H9 (cell line): ENCODE measurements around the gene ZNF335. TPM values are rescaled to one million over a fixed set of nuclear protein-coding genes. Genes with fewer than 3 reads are reported as not detected.

ENCODE experiments used
- DNase-seq: peaks from one replicate; pipeline ENCODE4 v3.0.0-alpha.2; 2017
- H2AFZ ChIP-seq: one replicate; pipeline ENCODE4 v1.6.1; 2013; ENCODE audit warnings: mild to moderate bottlenecking, low read length, control low read depth, moderate library complexity
- H2AK5ac ChIP-seq: 2 replicates; pipeline ENCODE4 v1.6.1; 2013; ENCODE audit warnings: low read length, control low read depth, mixed read lengths; ENCODE audit not compliant: insufficient read length
- H2BK120ac ChIP-seq: one replicate; pipeline ENCODE4 v1.6.1; 2013; ENCODE audit warnings: low read depth, mild to moderate bottlenecking, low read length, control low read depth, inconsistent platforms; ENCODE audit not compliant: poor library complexity, severe bottlenecking
- H2BK12ac ChIP-seq: 2 replicates; pipeline ENCODE4 v1.6.1; 2013; ENCODE audit warnings: low read length, control low read depth, mixed read lengths, low read depth; ENCODE audit not compliant: insufficient read length
- H2BK15ac ChIP-seq: 2 replicates; pipeline ENCODE4 v1.6.1; 2013; ENCODE audit warnings: low read depth, low read length, control low read depth
- H2BK20ac ChIP-seq: one replicate; pipeline ENCODE4 v1.6.1; 2013; ENCODE audit warnings: low read depth, mild to moderate bottlenecking, low read length, control low read depth, inconsistent platforms; ENCODE audit not compliant: poor library complexity, severe bottlenecking
- H2BK5ac ChIP-seq: 2 replicates; pipeline ENCODE4 v1.6.1; 2013; ENCODE audit warnings: low read length, control low read depth, mixed read lengths; ENCODE audit not compliant: insufficient read length
- H3K14ac ChIP-seq: 2 replicates; pipeline ENCODE4 v1.6.1; 2013; ENCODE audit warnings: low read length, control low read depth; ENCODE audit not compliant: insufficient read depth
- H3K18ac ChIP-seq: 2 replicates; pipeline ENCODE4 v1.6.1; 2013; ENCODE audit warnings: low read depth, mild to moderate bottlenecking, mixed read lengths, low read length, control low read depth; ENCODE audit not compliant: insufficient read length
- H3K23ac ChIP-seq: 2 replicates; pipeline ENCODE4 v1.6.1; 2013; ENCODE audit warnings: low read length, control low read depth, mixed read lengths, low read depth; ENCODE audit not compliant: insufficient read length
- H3K23me2 ChIP-seq: 2 replicates; pipeline ENCODE4 v1.6.1; 2013; ENCODE audit warnings: low read depth, mild to moderate bottlenecking, mixed read lengths, low read length, control low read depth; ENCODE audit not compliant: insufficient read length, poor library complexity, severe bottlenecking
- H3K27ac ChIP-seq: 2 replicates; pipeline ENCODE4 v1.5.1; 2013; ENCODE audit warnings: low read length, control low read depth, mixed read lengths, low read depth; ENCODE audit not compliant: insufficient read length
- H3K27me3 ChIP-seq: 2 replicates; pipeline ENCODE4 v1.6.1; 2013; ENCODE audit warnings: low read length, control low read depth, inconsistent platforms; ENCODE audit not compliant: insufficient read depth
- H3K4ac ChIP-seq: 2 replicates; pipeline ENCODE4 v1.6.1; 2013; ENCODE audit warnings: low read depth, mild to moderate bottlenecking, control low read depth, inconsistent platforms, low read length, moderate library complexity
- H3K4me1 ChIP-seq: 2 replicates; pipeline ENCODE4 v1.6.1; 2013; ENCODE audit warnings: low read length, control low read depth, inconsistent platforms; ENCODE audit not compliant: insufficient read depth
- H3K4me2 ChIP-seq: 2 replicates; pipeline ENCODE4 v1.6.1; 2013; ENCODE audit warnings: low read length, control low read depth, mixed read lengths; ENCODE audit not compliant: insufficient read length, insufficient read depth
- H3K56ac ChIP-seq: 2 replicates; pipeline ENCODE4 v1.6.1; 2013; ENCODE audit warnings: low read depth, mild to moderate bottlenecking, mixed read lengths, low read length, control low read depth; ENCODE audit not compliant: insufficient read length
- H3K79me1 ChIP-seq: 2 replicates; pipeline ENCODE4 v1.6.1; 2013; ENCODE audit warnings: low read depth, mild to moderate bottlenecking, moderate library complexity, low read length, control low read depth, inconsistent platforms; ENCODE audit not compliant: insufficient read depth, poor library complexity, severe bottlenecking
- H3K79me2 ChIP-seq: 2 replicates; pipeline ENCODE4 v1.6.1; 2013; ENCODE audit warnings: low read length, control low read depth, inconsistent platforms; ENCODE audit not compliant: insufficient read depth
- H3K9ac ChIP-seq: 2 replicates; pipeline ENCODE4 v1.6.1; 2013; ENCODE audit warnings: low read length, control low read depth, mixed read lengths; ENCODE audit not compliant: insufficient read length; ENCODE audit errors: extremely low read depth
- H3K9me3 ChIP-seq: one replicate; pipeline ENCODE4 v1.6.1; 2013; ENCODE audit warnings: low read depth, low read length, inconsistent platforms; ENCODE audit not compliant: control insufficient read depth
- H3T11ph ChIP-seq: one replicate; pipeline ENCODE4 v1.6.1; 2013; ENCODE audit warnings: mild to moderate bottlenecking, low read length, control low read depth, inconsistent platforms
- H4K20me1 ChIP-seq: one replicate; pipeline ENCODE4 v1.6.1; 2013; ENCODE audit not compliant: control insufficient read depth, insufficient read length, insufficient read depth
- H4K5ac ChIP-seq: 2 replicates; pipeline ENCODE4 v1.6.1; 2013; ENCODE audit warnings: low read depth, mild to moderate bottlenecking, mixed read lengths, low read length, control low read depth; ENCODE audit not compliant: insufficient read length
- H4K8ac ChIP-seq: replicated peaks from 2 replicates; pipeline ENCODE4 v1.6.1; 2013; ENCODE audit warnings: low read length, control low read depth, mixed read lengths, low read depth; ENCODE audit not compliant: insufficient read length
- H4K91ac ChIP-seq: 2 replicates; pipeline ENCODE4 v1.6.1; 2013; ENCODE audit warnings: low read depth, mild to moderate bottlenecking, moderate library complexity, mixed read lengths, low read length, control low read depth; ENCODE audit not compliant: insufficient read length
- H3K27ac Mint-ChIP-seq, 3 experiments: 2 replicates in 2 of 3; 3 replicates in 1 of 3; pipeline ENCODE4 v1.8.0; 2020 to 2021; ENCODE audit warnings: mixed read lengths in 3 of 3, mild to moderate bottlenecking in 1 of 3, moderate library complexity in 1 of 3
- H3K27me3 Mint-ChIP-seq: 2 replicates; pipeline ENCODE4 v1.8.0; 2021; ENCODE audit warnings: low read depth, mild to moderate bottlenecking, moderate library complexity, mixed read lengths
- H3K36me3 Mint-ChIP-seq, 3 experiments: 2 replicates in 2 of 3; 3 replicates in 1 of 3; pipeline ENCODE4 v1.8.0; 2020 to 2021; ENCODE audit warnings: low read depth in 3 of 3, mixed read lengths in 3 of 3; ENCODE audit not compliant: insufficient read depth in 1 of 3
- H3K4me1 Mint-ChIP-seq, 2 experiments: 2 replicates each; pipeline ENCODE4 v1.8.0; 2020; ENCODE audit warnings: mixed read lengths in 2 of 2
- H3K4me3 Mint-ChIP-seq, 2 experiments: 2 replicates in 1 of 2; 3 replicates in 1 of 2; pipeline ENCODE4 v1.8.0; 2020 to 2021; ENCODE audit warnings: mild to moderate bottlenecking in 2 of 2, mixed read lengths in 2 of 2, moderate library complexity in 1 of 2
- H3K9me3 Mint-ChIP-seq, 2 experiments: 2 replicates in 1 of 2; 3 replicates in 1 of 2; pipeline ENCODE4 v1.8.0; 2020; ENCODE audit warnings: mild to moderate bottlenecking in 2 of 2, mixed read lengths in 2 of 2, moderate library complexity in 1 of 2
- CTCF ChIP-seq: fragments of 200-600 bp; sonication (generic); conservative IDR thresholded peaks from 3 replicates; pipeline ENCODE4 v1.8.0; 2021; ENCODE audit warnings: antibody characterized with exemption, mild to moderate bottlenecking
- WGBS: extraction: QIAGEN DNeasy Blood & Tissue Kit; methylation state at CpG from one replicate; pipeline ENCODE4 v1.1.7; 2013; ENCODE audit warnings: missing lambda C conversion rate, low lambda C conversion rate, mixed read lengths; ENCODE audit not compliant: insufficient read length; ENCODE audit errors: extremely low coverage; 5-methylcytosine and 5-hydroxymethylcytosine counted together
- total RNA-seq: library from RNA; stranded (reverse); gene quantifications from 2 replicates; pipeline ENCODE4 v1.2.1, GENCODE V29; 2021

ZNF335 gene
- total RNA-seq, 1 experiment from 2014 or later: 21.1 TPM

GRCh38 chr20:45905505-45906079 lies 66.4 kb downstream of the ZNF335 start:
- Histone ChIP-seq H2BK20ac (no peak overlapping the region), H3K4me1 (no peaks in the 10 kb centered on the region), H4K8ac (no peak overlapping the region), H3K27me3 (no peaks in the 10 kb centered on the region), H2BK5ac (no peak overlapping the region), H3K27ac (no peak overlapping the region), H3K9ac (no peak overlapping the region), H3K4ac (no peak overlapping the region), H4K91ac (no peak overlapping the region), H2AFZ (no peak overlapping the region), H3K79me1 (no peaks in the 10 kb centered on the region), H2BK15ac (no peak overlapping the region), H4K5ac (no peak overlapping the region), H3K18ac (no peak overlapping the region), H3K4me2 (no peak overlapping the region), H2BK12ac (no peak overlapping the region), H2BK120ac (no peak overlapping the region), H3K9me3 (no peaks in the 10 kb centered on the region), H3K56ac (no peak overlapping the region), H2AK5ac (no peak overlapping the region), H3K14ac (no peak overlapping the region), H3K23me2 (no peaks in the 10 kb centered on the region), H3K79me2 (no peaks in the 10 kb centered on the region), H3K23ac (no peak overlapping the region), H4K20me1 (no peaks in the 10 kb centered on the region), H3T11ph (no peak overlapping the region)
- Mint-ChIP-seq H3K4me3 (no peak overlapping the region), H3K4me1 (peaks cover 8 to 16% of the 10 kb centered on the region in 2 experiments), H3K9me3 (no peaks in the 10 kb centered on the region), H3K27ac (no peak overlapping the region), H3K27me3 (no peaks in the 10 kb centered on the region), H3K36me3 (peaks cover 57 to 69% (median 60%) of the 10 kb centered on the region in 3 experiments; a peak in 6 of 7 replicates)
- no CpG with 5 or more reads among the region's 8 CpGs for WGBS
- no peak for DNase-seq
- no peak for TF ChIP-seq CTCF
